Neural cell (in vitro differentiated cells): Measurements from ENCODE around the gene MSH2.

Experiments used
- EP300 ChIP-seq: fragments of 450-650 bp; conservative IDR thresholded peaks from 2 replicates; pipeline ENCODE4 v1.6.1; 2014; ENCODE audit warnings: antibody characterized with exemption, mild to moderate bottlenecking, moderate library complexity; ENCODE audit not compliant: poor library complexity, severe bottlenecking
- EZH2 ChIP-seq: fragments of 200-600, 300-800 bp; shearing (Covaris generic), sonication (generic); IDR thresholded peaks from 2 replicates; pipeline ENCODE4 v1.6.1; 2014; ENCODE audit warnings: antibody characterized with exemption, low read length, borderline replicate concordance, mild to moderate bottlenecking; ENCODE audit not compliant: insufficient read depth, poor library complexity, severe bottlenecking
- MXI1 ChIP-seq: fragments of 450-650 bp; conservative IDR thresholded peaks from 2 replicates; pipeline ENCODE4 v1.6.1; 2014; ENCODE audit warnings: antibody characterized with exemption, mild to moderate bottlenecking; ENCODE audit not compliant: poor library complexity, severe bottlenecking
- POLR2AphosphoS5 ChIP-seq: IDR thresholded peaks from 2 replicates; pipeline ENCODE4 v1.6.1; 2012
- RAD21 ChIP-seq: fragments of 450-650 bp; conservative IDR thresholded peaks from 2 replicates; pipeline ENCODE4 v1.6.1; 2014; ENCODE audit warnings: antibody characterized with exemption, mild to moderate bottlenecking, moderate library complexity
- REST ChIP-seq: IDR thresholded peaks from 2 replicates; pipeline ENCODE4 v1.6.1; 2012; ENCODE audit warnings: borderline replicate concordance
- SMC3 ChIP-seq: fragments of 450-650 bp; conservative IDR thresholded peaks from 2 replicates; pipeline ENCODE4 v1.6.1; 2014; ENCODE audit warnings: antibody characterized with exemption, mild to moderate bottlenecking, moderate library complexity; ENCODE audit not compliant: poor library complexity
- TAF1 ChIP-seq: IDR thresholded peaks from 2 replicates; pipeline ENCODE4 v1.6.1; 2012; ENCODE audit warnings: low read depth
- TF ChIP-seq, protein P1 (sequence below): fragments of 450-650 bp; IDR thresholded peaks from 2 replicates; pipeline ENCODE4 v1.5.1; 2014; ENCODE audit warnings: antibody characterized with exemption, mild to moderate bottlenecking, moderate library complexity; ENCODE audit not compliant: poor library complexity, severe bottlenecking

- no peak for TF ChIP-seq REST
- TF ChIP-seq, protein P1, sequence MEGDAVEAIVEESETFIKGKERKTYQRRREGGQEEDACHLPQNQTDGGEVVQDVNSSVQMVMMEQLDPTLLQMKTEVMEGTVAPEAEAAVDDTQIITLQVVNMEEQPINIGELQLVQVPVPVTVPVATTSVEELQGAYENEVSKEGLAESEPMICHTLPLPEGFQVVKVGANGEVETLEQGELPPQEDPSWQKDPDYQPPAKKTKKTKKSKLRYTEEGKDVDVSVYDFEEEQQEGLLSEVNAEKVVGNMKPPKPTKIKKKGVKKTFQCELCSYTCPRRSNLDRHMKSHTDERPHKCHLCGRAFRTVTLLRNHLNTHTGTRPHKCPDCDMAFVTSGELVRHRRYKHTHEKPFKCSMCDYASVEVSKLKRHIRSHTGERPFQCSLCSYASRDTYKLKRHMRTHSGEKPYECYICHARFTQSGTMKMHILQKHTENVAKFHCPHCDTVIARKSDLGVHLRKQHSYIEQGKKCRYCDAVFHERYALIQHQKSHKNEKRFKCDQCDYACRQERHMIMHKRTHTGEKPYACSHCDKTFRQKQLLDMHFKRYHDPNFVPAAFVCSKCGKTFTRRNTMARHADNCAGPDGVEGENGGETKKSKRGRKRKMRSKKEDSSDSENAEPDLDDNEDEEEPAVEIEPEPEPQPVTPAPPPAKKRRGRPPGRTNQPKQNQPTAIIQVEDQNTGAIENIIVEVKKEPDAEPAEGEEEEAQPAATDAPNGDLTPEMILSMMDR: no peak
- no peak for TF ChIP-seq POLR2AphosphoS5
- TF ChIP-seq SMC3: no peak
- TF ChIP-seq RAD21: no peak
- no peak for TF ChIP-seq EZH2
- TF ChIP-seq TAF1: no peak
- TF ChIP-seq MXI1: no peak
- no peak for TF ChIP-seq EP300
Observed at GRCh38 chr2:47518497-47519146, 115.7 kb downstream of the MSH2 start.
